Measurements from ENCODE around the gene UBE2G2.

The UBE2G2 gene

DNA sequence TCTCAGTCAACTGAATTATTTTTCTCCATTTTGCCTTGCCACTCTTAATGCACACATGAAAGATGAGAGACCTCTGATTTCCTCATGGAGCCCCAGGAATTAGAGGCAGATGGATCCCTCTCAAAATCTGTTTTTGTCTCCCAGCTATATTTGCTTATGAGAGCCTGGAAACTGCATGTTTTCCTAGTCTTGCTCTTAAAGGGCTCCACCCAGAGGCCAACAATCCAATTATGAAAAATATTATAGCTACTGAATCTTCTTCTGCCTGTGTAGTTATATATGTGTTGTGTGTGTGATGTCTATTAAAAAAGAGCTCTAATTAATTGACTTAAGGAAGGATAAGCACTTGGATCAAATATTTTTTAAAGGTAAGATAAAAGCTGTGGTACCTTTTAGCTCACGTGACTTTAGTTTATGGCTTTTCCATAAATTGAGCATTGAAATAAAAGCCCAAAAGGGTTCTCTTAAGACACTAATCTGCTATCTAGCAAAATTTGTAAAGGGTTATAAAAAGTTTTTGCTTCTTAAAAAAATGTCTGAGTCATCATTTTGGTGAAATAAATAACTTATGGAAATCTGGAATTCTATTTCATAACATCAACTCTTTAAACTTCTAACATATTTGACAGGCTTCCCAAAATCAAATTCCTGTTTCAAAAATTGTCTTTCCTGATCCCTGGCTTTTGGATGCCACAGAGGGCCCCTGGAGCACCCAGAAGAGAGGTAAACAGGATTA lies 59.0 kb downstream of the UBE2G2 start:
- DNase-seq, result no peak

GRCh38 chr21:44741921-44742320 lies 59.7 kb downstream of the UBE2G2 start:
- no peak for DNase-seq

GRCh38 chr21:44740742-44741141 lies 60.9 kb downstream of the UBE2G2 start:
- no peak for DNase-seq

DNA sequence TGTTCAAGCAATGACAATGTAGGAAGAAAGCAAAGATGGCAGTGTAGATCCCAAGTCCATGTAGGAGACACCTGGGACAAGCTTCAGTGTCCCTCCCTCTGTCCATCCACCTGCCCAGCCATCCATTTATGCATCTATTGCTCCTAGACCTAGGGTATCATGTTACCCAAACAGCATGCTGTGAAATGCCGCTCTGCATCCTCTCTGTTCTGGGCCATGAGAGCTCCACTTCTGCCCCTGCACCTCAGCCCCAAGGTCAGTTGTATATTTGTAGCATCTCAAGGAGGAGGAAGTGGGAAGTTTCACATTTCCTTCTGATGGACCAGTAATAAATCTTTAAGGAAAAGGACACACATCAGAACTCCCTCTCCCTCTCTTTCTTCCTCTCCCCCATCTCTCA lies 62.3 kb downstream of the UBE2G2 start:
- DNase-seq, result no peak

GRCh38 chr21:44738621-44739020 lies 63.0 kb downstream of the UBE2G2 start:
- DNase-seq, result no peak

DNA sequence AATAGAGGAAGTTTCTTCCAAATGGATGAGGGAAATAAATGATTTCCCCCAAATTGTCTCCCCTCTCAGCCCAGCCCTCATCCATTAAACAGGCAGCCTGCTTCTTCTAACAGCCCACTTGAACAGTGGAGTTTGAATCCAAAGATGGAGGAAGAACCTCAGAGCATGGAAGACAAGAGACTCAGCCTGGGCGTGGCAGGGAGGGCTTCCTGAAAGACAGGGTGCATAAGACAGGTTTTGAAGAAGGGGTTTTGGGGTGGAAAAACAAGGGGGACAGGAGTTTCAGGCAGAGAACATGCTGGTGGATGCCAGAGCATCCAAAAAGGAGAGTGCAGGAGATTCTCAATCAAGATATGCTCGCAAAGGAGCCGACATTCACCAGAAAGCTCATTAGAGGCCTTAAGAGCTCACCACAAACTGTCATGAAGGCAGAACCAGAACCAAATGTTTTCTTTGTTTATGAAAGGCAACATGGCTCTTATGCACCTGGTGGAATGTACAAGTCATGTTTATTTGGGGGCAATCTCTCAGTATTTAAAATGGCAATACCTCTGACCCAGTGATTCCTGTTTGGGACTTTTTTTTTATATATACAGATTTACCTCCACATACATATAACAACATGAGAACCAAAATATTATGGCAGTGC lies 63.8 kb downstream of the UBE2G2 start:
- no peak for DNase-seq

GRCh38 chr21:44736291-44737004 lies 65.2 kb downstream of the UBE2G2 start:
- no peak for DNase-seq

- no peak for DNase-seq
These were observed 65.8 kb downstream of the UBE2G2 start for GRCh38 chr21:44735821-44736220.

DNA sequence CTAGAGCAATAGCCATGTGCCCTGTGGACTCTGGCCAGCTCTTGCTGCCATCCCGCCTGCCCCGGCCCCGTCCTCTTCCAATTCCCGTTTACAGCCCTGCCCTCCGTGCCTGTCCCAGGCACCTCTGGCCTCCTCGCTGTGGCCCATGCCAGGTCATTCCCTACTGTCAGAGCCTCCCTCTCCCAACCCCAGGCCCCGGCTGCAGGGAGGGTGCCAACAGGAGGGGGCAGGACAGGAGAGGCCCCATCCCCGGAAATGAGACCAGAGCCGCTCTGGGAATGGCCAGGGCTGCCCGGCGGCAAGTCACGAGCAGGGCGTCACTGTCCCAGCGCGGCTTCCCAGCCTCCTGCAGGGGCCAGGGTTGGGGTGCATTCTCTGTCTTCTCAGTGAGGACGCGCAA lies 66.8 kb downstream of the UBE2G2 start:
- no peak for DNase-seq

DNA sequence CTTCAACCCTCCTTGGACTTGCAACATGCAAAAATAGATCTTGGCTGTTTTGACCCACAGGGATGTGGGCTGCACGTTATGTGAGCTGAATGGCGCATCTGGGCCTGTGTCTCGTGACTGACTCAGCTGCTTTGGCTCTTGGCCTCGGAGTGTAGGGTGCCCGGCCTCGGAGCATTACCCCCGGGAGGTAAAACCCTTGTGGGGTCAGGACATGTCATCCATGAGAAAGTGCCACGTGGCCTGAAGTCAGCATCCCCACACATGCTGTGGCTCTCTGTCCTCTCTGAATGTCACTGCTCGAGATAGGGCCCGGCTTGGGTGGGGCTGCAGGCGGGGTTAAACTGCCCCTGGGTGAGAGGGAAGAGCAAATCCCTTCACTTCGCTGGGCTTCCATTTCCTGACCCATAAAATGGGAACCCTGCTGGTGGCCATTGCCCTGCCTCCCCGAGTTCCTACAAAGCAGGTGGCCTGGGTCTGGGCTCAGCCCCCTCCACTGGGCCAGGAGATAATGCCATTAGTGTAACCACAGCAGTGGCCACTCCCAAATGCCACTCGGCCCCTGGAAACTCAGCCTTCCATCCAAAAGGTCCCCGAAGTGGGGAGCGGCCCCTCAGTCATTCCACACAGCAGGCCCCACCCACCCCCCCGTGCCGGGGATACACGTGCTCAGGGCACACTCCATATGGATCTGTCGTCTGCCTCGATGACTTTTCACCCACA lies 67.4 kb downstream of the UBE2G2 start:
- DNase-seq, result no peak

DNA sequence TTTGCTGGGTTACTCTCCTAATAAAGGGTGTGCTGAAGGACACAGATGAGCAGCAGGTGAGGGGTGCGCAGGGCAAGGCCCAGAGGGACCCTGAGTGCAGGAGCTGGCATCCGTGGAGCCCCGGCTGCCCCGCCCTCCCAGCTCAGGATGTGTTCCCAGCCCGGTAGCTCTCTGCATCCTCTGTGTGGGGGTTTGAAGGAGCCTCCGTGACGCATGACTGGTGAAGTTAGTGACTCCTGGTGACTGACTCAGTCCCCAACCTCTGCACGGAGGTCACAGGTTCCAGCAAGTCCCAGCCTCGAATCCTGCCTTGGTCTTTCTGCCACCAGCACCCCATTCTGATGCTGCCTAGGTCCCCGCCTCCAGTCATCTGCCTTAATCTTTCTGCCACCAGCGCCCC lies 68.7 kb downstream of the UBE2G2 start:
- DNase-seq, result no peak

- no peak for DNase-seq
These were observed 69.4 kb downstream of the UBE2G2 start for GRCh38 chr21:44732263-44732662.

GRCh38 chr21:44730951-44731579 lies 70.6 kb downstream of the UBE2G2 start:
- DNase-seq, result peak; percentile 28

- no peak for DNase-seq
These were observed 71.6 kb downstream of the UBE2G2 start for GRCh38 chr21:44730028-44730395.

DNA sequence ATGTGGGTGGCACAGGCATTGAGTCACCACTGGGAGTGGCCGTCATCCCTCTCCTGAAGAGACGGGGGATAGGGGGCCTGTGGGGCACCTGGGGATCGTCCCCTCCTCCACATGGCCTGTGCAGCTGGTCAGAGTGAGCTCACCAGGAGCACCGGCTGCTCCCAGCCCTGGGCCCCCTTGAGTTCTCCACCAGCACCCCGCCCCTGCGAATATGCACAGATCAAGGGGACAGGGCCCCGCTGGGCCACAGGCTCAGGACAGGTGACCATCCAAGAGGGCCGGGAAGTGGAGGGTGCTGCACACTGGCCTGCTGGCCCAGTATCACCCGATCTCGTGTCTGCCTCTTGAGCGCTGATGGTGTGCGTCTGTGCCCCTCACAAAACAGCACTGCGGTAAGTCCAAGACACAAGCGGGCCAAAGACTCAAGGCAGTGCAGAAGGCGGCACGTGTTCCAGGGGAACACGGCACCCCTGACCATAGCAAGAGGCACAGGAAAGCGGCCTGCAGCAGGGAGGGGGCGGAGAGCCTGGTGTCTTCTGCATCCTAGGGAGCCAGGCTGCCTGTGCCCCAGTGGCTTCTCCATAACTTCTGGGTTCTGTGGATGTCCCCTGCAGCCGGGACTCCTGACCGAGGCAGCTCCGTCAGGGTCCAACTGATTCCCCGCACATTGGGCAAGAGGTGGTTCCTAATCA lies 72.1 kb downstream of the UBE2G2 start:
- no peak for DNase-seq

- DNase-seq, result no peak
These were observed 72.9 kb downstream of the UBE2G2 start for GRCh38 chr21:44728716-44729115.

GRCh38 chr21:44727757-44728156 lies 73.9 kb downstream of the UBE2G2 start:
- no peak for DNase-seq

- DNase-seq, result no peak
These were observed 74.3 kb downstream of the UBE2G2 start for GRCh38 chr21:44727321-44727720.

DNA sequence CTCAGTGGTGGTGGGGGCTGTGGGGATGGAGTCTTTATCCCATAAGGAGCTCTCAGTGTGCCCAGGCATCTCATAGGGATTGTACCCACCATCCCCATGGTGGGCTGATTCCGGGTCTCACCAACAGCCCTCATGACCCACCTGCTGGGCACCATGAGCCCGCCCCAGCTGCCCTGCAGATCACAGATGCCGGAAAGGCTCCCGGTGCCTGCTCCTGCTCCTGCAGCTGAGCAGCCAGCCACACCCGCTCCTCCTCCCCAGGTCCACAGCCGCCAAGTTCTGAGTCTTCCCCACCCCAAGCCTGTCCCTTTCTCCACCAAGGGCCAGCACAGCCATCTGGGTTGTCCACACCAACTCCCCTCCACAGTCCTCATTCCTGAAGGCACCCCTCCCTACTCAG lies 74.8 kb downstream of the UBE2G2 start:
- no peak for DNase-seq

DNA sequence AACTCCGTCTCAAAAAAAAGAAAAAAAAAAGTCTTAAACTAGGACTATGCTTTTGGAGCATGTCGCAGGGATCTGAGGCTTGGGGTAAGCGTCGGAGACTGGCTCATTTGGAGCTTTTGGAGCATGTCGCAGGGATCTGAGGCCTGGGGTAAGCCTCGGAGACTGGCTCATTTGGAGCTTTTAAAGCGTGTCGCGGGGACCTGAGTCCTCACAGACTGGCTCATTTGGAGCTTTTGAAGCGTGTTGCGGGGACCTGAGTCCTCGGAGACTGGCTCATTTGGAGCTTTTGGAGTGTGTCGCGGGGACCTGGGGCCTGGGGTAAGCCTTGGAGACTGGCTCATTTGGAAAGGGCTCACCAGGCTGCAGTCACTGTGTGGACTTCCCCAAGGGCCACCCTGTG lies 76.7 kb downstream of the UBE2G2 start:
- DNase-seq, result no peak

GRCh38 chr21:44724196-44724595 lies 77.4 kb downstream of the UBE2G2 start:
- no peak for DNase-seq

All from SIG-M5 (cell line).